Measurements from ENCODE around the gene CIRBP.

The CIRBP gene

DNA sequence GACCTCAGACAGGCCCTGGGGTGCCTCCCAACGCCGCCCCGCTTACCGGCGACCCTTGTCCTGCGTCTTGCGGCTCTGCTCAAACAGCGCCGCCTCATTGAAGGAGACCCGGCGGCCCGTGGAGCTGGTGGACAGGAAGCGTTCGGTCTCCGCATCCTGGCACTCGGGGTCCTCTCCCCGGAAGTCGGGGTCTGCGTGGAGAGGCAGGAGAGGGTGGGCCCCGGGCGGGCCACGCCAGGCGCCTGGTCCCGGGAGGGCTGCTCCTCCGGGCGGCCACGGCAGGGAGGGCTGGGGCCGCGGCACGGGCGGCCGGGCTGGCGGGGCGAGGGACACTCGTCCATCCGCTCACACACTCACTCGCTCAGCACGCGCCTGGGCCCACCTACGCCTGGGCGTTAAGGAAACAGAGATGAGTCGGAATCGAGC, 34.2 kb upstream of the CIRBP start:
- TF ChIP-seq, protein P1, sequence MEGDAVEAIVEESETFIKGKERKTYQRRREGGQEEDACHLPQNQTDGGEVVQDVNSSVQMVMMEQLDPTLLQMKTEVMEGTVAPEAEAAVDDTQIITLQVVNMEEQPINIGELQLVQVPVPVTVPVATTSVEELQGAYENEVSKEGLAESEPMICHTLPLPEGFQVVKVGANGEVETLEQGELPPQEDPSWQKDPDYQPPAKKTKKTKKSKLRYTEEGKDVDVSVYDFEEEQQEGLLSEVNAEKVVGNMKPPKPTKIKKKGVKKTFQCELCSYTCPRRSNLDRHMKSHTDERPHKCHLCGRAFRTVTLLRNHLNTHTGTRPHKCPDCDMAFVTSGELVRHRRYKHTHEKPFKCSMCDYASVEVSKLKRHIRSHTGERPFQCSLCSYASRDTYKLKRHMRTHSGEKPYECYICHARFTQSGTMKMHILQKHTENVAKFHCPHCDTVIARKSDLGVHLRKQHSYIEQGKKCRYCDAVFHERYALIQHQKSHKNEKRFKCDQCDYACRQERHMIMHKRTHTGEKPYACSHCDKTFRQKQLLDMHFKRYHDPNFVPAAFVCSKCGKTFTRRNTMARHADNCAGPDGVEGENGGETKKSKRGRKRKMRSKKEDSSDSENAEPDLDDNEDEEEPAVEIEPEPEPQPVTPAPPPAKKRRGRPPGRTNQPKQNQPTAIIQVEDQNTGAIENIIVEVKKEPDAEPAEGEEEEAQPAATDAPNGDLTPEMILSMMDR (IDR thresholded peaks at IDR 0.05; ENCODE audit: control extremely low read depth, extremely low read depth, low read depth, missing control alignments), result no peak
- DNase-seq (ENCODE audit: extremely low spot score), result no peak
- ChIA-PET POLR2A (no interaction called here), CTCF (interaction anchor here (1.9 kb wide), 1 partner anchor 10 kb away, joined by 9 read pairs; no protein-coding TSS in a partner anchor)

DNA sequence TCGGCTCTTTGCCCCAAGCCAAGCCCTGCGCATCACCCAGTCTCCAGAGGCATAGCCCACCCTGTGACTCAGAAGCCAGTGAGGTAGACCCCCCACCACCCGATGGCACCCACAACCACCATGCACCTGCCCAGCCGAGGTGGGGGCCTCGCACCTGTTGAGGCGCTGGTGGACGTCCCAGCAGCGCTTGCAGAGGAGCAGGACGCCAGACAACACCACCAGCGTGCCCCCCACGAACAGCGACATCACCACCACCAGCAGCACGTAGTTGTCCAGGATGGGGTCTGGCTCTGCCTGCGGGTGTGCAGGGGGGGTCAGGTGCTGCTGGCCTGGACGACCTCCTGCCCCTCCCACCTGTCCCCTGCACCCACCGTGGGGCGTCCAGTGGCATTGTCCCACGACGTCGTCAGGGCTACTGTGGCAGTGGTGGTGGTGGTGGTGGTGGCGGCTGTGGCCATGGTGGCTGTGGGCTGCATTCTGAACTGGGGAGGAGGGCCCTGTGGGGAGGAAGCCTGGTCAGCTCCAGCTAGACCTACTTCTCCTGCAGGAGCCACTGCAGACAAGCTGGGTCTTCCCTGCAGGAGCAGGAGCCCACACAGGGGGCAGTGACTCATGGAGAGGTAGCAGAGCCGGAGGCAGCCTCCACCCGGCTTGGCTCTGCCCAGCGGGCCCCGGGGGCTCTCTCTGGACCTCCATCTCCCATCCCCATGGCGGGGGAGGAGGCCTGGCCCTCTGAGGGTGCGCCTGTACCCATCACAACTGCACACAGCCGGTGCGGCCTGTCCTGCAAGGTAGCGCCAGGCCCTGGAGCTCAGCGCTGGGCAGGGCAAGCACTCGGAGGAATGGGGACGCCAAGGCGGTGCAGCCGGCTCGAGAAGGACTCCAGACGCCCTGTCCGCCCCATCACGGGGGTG, 33.2 kb upstream of the CIRBP start:
- POLR2A ChIA-PET, result interaction anchor here (0.5 kb wide), 1 partner anchor 20 kb away, joined by 3 read pairs; no protein-coding TSS in a partner anchor
- TF ChIP-seq, protein P1 (IDR thresholded peaks at IDR 0.05; ENCODE audit: control extremely low read depth, extremely low read depth, low read depth, missing control alignments), result no peak
- no peak for DNase-seq (ENCODE audit: extremely low spot score)
- CTCF ChIA-PET, result interaction anchor here (1.9 kb wide), 1 partner anchor 9 kb away, joined by 9 read pairs; no protein-coding TSS in a partner anchor

DNA sequence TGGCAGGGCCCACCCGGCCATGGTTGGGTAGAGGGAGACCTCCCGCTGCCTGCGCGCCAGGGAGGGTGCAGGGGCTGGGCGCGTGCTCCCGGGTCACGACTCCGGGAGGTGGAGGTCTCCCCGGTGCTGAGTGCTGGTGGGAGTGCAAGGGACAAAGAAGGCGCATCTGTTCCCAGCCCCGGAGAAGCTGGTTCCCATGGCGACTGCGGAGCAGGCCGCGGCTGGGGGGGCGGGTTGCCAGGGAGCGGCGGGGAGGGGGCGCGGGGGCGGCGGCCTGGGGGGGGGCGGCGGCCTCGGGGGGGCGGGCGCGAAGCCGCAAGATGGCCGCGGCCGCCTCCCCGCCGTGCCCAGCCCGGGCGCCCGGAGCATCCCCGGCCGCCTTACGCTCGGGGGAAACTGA, 32.6 kb upstream of the CIRBP start:
- TF ChIP-seq, protein P1 (IDR thresholded peaks at IDR 0.05; ENCODE audit: control extremely low read depth, extremely low read depth, low read depth, missing control alignments), result no peak
- DNase-seq (ENCODE audit: extremely low spot score), result no peak
- POLR2A ChIA-PET, result no interaction called here
- CTCF ChIA-PET, result no interaction called here

DNA sequence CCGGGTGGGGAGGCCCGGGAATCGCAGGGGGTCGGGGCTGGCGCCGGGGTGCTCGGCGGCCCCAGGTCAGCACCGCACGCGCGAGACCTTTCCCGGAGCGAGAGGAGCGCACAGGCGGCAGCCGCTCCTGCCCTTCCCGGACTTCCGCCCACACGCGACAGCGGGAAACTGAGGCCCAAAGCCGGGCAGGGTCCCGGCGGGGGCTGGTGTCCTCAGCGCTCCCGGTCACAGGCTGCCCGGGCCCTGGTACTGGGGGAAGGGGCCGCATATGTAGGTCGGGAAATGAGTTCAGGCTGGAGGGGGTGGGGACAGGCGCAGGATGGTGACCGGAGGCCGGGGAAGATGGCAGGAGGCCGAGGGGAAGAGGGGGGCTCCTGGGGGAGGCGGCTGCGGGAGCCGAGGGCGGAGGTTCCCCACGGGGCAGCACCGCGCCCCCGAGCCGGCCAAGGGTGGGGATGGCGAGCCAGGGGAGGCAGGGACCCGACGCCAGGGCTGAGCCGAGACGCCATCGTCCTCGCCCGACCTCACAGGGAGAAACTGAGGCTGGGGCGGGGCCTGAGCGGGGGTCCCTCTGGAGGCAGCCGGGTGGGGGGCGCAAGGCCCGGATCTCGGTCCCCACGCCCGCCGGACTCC, 32.0 kb upstream of the CIRBP start:
- no peak for DNase-seq (ENCODE audit: extremely low spot score)
- ChIA-PET CTCF (no interaction called here), POLR2A (no interaction called here)
- TF ChIP-seq, protein P1 (IDR thresholded peaks at IDR 0.05; ENCODE audit: control extremely low read depth, extremely low read depth, low read depth, missing control alignments), result no peak

DNA sequence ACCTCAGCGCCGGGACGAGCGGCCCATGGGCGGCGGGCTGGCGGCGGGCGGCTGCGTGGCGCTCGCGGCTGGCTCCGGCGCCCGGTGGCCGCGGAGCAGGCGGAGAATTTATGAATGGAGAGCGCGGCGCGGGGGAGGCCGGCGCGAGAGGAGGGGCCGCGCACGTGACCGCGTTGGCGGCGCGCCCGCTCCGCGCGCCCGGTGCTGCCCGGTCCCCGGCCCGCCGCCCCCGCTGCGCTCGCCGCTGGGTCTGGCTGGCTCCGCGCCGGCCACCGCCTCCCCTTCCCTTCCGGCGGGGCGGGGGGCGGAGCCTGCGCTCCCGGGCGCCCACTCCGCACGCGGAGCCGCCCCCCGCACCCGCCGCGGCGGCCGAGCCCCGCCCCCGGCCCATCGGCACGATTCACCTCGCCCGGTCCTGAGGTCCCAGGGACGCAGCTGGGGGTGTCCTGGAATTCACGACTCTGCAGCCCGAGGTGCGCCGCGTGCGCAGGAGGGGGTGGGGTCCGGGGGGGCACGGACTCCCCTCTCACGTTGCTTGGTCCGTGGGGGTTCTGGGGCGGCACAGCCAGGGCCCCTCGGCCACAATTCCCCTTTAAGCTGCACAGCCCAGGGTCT, 31.3 kb upstream of the CIRBP start, which contains the start of gene CBARP:
Gene CBARP (minus strand): TSS at position 252 of the 615 bp plus-strand sequence. CDS start 1,905 bp downstream, outside the sequence.
- CTCF ChIA-PET, result interaction anchor here (1.2 to 9.8 kb wide), 4 partner anchors 17 to 124 kb away, joined by 4 to 491 read pairs (median 5); partner anchors contain the start of gene CIRBP
- POLR2A ChIA-PET, result no interaction called here
- DNase-seq (ENCODE audit: extremely low spot score), result peak; percentile 55
- TF ChIP-seq, protein P1 (IDR thresholded peaks at IDR 0.05; ENCODE audit: control extremely low read depth, extremely low read depth, low read depth, missing control alignments), result no peak

Measured in GM10248 (cell line).